SKM-1 (cell line): ENCODE measurements around the gene GPC6.

Experiments used
- DNase-seq: peaks from one replicate; lab custom pipeline; 2025; ENCODE audit not compliant: unreplicated experiment; lab: John Stamatoyannopoulos, UW

Gene GPC6

GRCh38 chr13:93882086-93882651 lies 655.6 kb downstream of the GPC6 start:
- DNase-seq, result no peak

GRCh38 chr13:93889430-93889951 lies 662.9 kb downstream of the GPC6 start:
- DNase-seq, result no peak

- DNase-seq, result no peak
Observed at GRCh38 chr13:93899981-93900380, 673.4 kb downstream of the GPC6 start.

GRCh38 chr13:93900731-93901130 lies 674.1 kb downstream of the GPC6 start:
- no peak for DNase-seq

GRCh38 chr13:93903909-93904308 lies 677.3 kb downstream of the GPC6 start:
- no peak for DNase-seq

- DNase-seq, result no peak
Observed at GRCh38 chr13:93915269-93915809, 688.7 kb downstream of the GPC6 start.

GRCh38 chr13:93922063-93922855 lies 695.7 kb downstream of the GPC6 start:
- no peak for DNase-seq

- no peak for DNase-seq
Observed at GRCh38 chr13:93925990-93926389, 699.4 kb downstream of the GPC6 start.

- no peak for DNase-seq
Observed at GRCh38 chr13:93926425-93926824, 699.8 kb downstream of the GPC6 start.

- DNase-seq, result no peak
Observed at GRCh38 chr13:93927431-93927830, 700.8 kb downstream of the GPC6 start.

GRCh38 chr13:93932901-93933300 lies 706.3 kb downstream of the GPC6 start:
- DNase-seq, result no peak

- no peak for DNase-seq
Observed at GRCh38 chr13:93936901-93937300, 710.3 kb downstream of the GPC6 start.

- DNase-seq, result no peak
Observed at GRCh38 chr13:93941444-93941843, 714.8 kb downstream of the GPC6 start.

GRCh38 chr13:93942016-93942415 lies 715.4 kb downstream of the GPC6 start:
- no peak for DNase-seq

GRCh38 chr13:93945621-93946020 lies 719.0 kb downstream of the GPC6 start:
- no peak for DNase-seq

- DNase-seq, result no peak
Observed at GRCh38 chr13:93946994-93947393, 720.4 kb downstream of the GPC6 start.

GRCh38 chr13:93947651-93948050 lies 721.0 kb downstream of the GPC6 start:
- no peak for DNase-seq

- DNase-seq, result no peak
Observed at GRCh38 chr13:93948162-93948922, 721.7 kb downstream of the GPC6 start.

GRCh38 chr13:93951108-93951507 lies 724.5 kb downstream of the GPC6 start:
- no peak for DNase-seq

- DNase-seq, result no peak
Observed at GRCh38 chr13:93951951-93952350, 725.3 kb downstream of the GPC6 start.

GRCh38 chr13:93953841-93954240 lies 727.2 kb downstream of the GPC6 start:
- no peak for DNase-seq

- DNase-seq, result no peak
Observed at GRCh38 chr13:93955904-93956303, 729.3 kb downstream of the GPC6 start.
